Esophagus muscularis mucosa (tissue), 4 donors: ENCODE measurements around the gene ATP1B1. TPM values are rescaled to one million over a fixed set of nuclear protein-coding genes. Genes with fewer than 3 reads are reported as not detected.

Source experiments
- DNase-seq: peaks from one replicate; pipeline ENCODE4 v3.0.0-alpha.2; 2017; ENCODE audit errors: extremely low spot score
- H3K27ac ChIP-seq, 4 donors: fragments of 200-600 bp; sonication (generic); replicated peaks in 1 of 4; 1 replicate in 3 of 4; 2 replicates in 1 of 4; pipeline ENCODE4 v1.5.1; 2016 to 2019; ENCODE audit warnings: mild to moderate bottlenecking in 1 of 4
- H3K27me3 ChIP-seq, 4 donors: fragments of 200-600 bp; sonication (generic); one replicate each; pipeline versions ENCODE4 v1.5.1 to v1.6.0; 2016 to 2019
- H3K36me3 ChIP-seq, 4 donors: fragments of 200-600 bp; sonication (generic); one replicate each; pipeline ENCODE4 v1.5.1; 2016 to 2019
- H3K4me1 ChIP-seq, 4 donors: fragments of 200-600 bp; sonication (generic); one replicate each; pipeline ENCODE4 v1.5.1; 2016 to 2019
- H3K4me3 ChIP-seq, 4 donors: fragments of 200-600 bp; sonication (generic); 1 replicate in 2 of 4; 2 replicates in 2 of 4; pipeline ENCODE4 v1.5.1; 2016 to 2019; ENCODE audit warnings: mild to moderate bottlenecking in 4 of 4, moderate library complexity in 1 of 4
- H3K9me3 ChIP-seq, 4 donors: fragments of 200-600 bp; sonication (generic); 1 replicate in 3 of 4; 2 replicates in 1 of 4; pipeline ENCODE4 v1.5.1; 2016 to 2019
- CTCF ChIP-seq, 3 experiments: fragments of 200-600 bp in 2 of 3; fragments of 450-650 bp in 1 of 3; sonication (generic) in 2 of 3; IDR thresholded peaks; one replicate each; pipeline ENCODE4 v1.5.1; 2017 to 2019; ENCODE audit warnings: antibody characterized with exemption in 3 of 3, mild to moderate bottlenecking in 2 of 3, moderate library complexity in 1 of 3
- EP300 ChIP-seq: sonication (generic); formaldehyde crosslinking; IDR thresholded peaks from one replicate; pipeline ENCODE4 v1.6.1; 2017; ENCODE audit warnings: antibody characterized with exemption
- POLR2A ChIP-seq: fragments of 450-650 bp; IDR thresholded peaks from one replicate; pipeline ENCODE4 v1.6.1; 2017; ENCODE audit warnings: antibody characterized with exemption, moderate library complexity, mild to moderate bottlenecking, low read depth
- POLR2AphosphoS5 ChIP-seq, 2 donors: sonication (generic); formaldehyde crosslinking; IDR thresholded peaks; one replicate each; pipeline ENCODE4 v1.6.1; 2017; ENCODE audit warnings: antibody characterized with exemption in 2 of 2
- WGBS: methylation state at CpG from one replicate; pipeline ENCODE4 v1.1.5; 2018; 5-methylcytosine and 5-hydroxymethylcytosine counted together
- intact Hi-C: fragments of 100-400 bp; cut with DNase I; formaldehyde crosslinking; loops from one replicate; pipeline ENCODE4 v1.15.1; 2023
- total RNA-seq, 4 donors: library from RNA; depleted of rRNA; stranded (reverse); fragments of >200 nt; gene quantifications; one replicate each; pipeline versions ENCODE4 v1.1.0 to v1.2.1, GENCODE V29; 2016

Gene ATP1B1
- total RNA-seq, 4 donors from 2014 or later = 69.4 to 88.6 (median 78.3) TPM

GRCh38 chr1:169110236-169110635 is 3.7 kb downstream of the ATP1B1 start:
- H3K27ac ChIP-seq = peak overlapping the region; percentile 90 to 98 (median 96)
- no peaks in the 10 kb centered on the region for H3K9me3 ChIP-seq
- H3K4me3 ChIP-seq = peak overlapping the region; percentile 68 to 98 (median 93)
- intact Hi-C loops = no loop called here
- TF ChIP-seq CTCF (IDR thresholded peaks at IDR 0.05) = no peak
- TF ChIP-seq EP300 = no peak
- TF ChIP-seq POLR2A = no peak
- no peak for TF ChIP-seq POLR2AphosphoS5 (IDR thresholded peaks at IDR 0.05)
- H3K36me3 ChIP-seq = peaks cover 4 to 34% (median 20%) of the 10 kb centered on the region in 4 donors
- H3K4me1 ChIP-seq = peaks cover 49 to 86% (median 81%) of the 10 kb centered on the region in 4 donors
- no peak for DNase-seq
- 13% methylated on average over 3 of the region's 3 CpGs for WGBS
- H3K27me3 ChIP-seq = no peaks in the 10 kb centered on the region

GRCh38 chr1:169110689-169111447 is 4.4 kb downstream of the ATP1B1 start:
- intact Hi-C loops = no loop called here
- H3K36me3 ChIP-seq = peaks cover 4 to 40% (median 21%) of the 10 kb centered on the region in 4 donors
- peaks cover 51 to 86% (median 82%) of the 10 kb centered on the region in 4 donors for H3K4me1 ChIP-seq
- H3K27ac ChIP-seq = peak overlapping the region; percentile 90 to 98 (median 96)
- no peaks in the 10 kb centered on the region for H3K9me3 ChIP-seq
- H3K27me3 ChIP-seq = no peaks in the 10 kb centered on the region
- DNase-seq = no peak
- WGBS = 36% methylated on average over 7 of the region's 7 CpGs
- no peak for TF ChIP-seq EP300
- TF ChIP-seq CTCF (IDR thresholded peaks at IDR 0.05) = no peak
- no peak for TF ChIP-seq POLR2A
- TF ChIP-seq POLR2AphosphoS5 (IDR thresholded peaks at IDR 0.05) = no peak
- peak overlapping the region; percentile 68 to 98 (median 93) for H3K4me3 ChIP-seq

GRCh38 chr1:169111472-169111871 is 5.0 kb downstream of the ATP1B1 start:
- peak overlapping the region; percentile 90 to 98 (median 96) for H3K27ac ChIP-seq
- peaks cover 57 to 92% (median 88%) of the 10 kb centered on the region in 4 donors for H3K4me1 ChIP-seq
- WGBS = 71% methylated on average over 6 of the region's 6 CpGs
- TF ChIP-seq EP300 (no peak), POLR2AphosphoS5 (IDR thresholded peaks at IDR 0.05) (no peak), POLR2A (no peak), CTCF (IDR thresholded peaks at IDR 0.05) (peak in 2 of 3 experiments; percentile 13 to 31)
- intact Hi-C loops = no loop called here
- H3K9me3 ChIP-seq = no peaks in the 10 kb centered on the region
- peaks cover 4 to 44% (median 21%) of the 10 kb centered on the region in 4 donors for H3K36me3 ChIP-seq
- H3K27me3 ChIP-seq = no peaks in the 10 kb centered on the region
- no peak for DNase-seq
- peak overlapping the region in 2 of 4 donors; percentile 1 to 97 for H3K4me3 ChIP-seq

DNA sequence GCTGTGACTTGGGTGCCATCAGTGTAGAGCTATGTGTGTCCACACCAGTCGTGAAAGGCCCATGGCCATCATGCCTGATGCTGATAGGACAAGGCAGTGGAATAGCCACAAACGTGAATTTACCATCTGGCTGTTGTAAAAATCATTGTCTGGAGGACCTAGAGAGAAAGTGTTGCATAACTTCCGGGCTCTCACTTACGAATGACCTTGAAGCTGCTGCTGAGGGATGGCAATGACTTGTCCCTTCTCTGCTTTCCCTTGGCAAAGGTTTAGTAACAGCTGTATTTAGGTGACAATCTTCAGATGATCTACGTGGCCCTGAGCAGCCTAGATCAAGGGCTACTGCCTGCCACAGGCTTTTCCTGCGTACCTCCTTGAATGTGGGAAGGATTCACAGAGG is 5.8 kb downstream of the ATP1B1 start:
- no peaks in the 10 kb centered on the region for H3K9me3 ChIP-seq
- peaks cover 4 to 50% (median 21%) of the 10 kb centered on the region in 4 donors for H3K36me3 ChIP-seq
- H3K4me3 ChIP-seq = no peak overlapping the region
- WGBS = 39% methylated on average over 6 of the region's 6 CpGs
- peaks cover 60 to 97% (median 95%) of the 10 kb centered on the region in 4 donors for H3K4me1 ChIP-seq
- TF ChIP-seq EP300 (no peak), POLR2AphosphoS5 (IDR thresholded peaks at IDR 0.05) (no peak), POLR2A (no peak), CTCF (IDR thresholded peaks at IDR 0.05) (no peak)
- peak overlapping the region; percentile 90 to 98 (median 96) for H3K27ac ChIP-seq
- intact Hi-C loops = no loop called here
- H3K27me3 ChIP-seq = no peaks in the 10 kb centered on the region
- no peak for DNase-seq
